HG03108 (cell line): Measurements from ENCODE around the gene TRAF7.

Experiments
- ATAC-seq: cut with Tn5 transposase; IDR thresholded peaks from one replicate; pipeline ENCODE4 v1.9.1; 2021; ENCODE audit warnings: moderate library complexity; ENCODE audit not compliant: unreplicated experiment

TRAF7 gene

DNA sequence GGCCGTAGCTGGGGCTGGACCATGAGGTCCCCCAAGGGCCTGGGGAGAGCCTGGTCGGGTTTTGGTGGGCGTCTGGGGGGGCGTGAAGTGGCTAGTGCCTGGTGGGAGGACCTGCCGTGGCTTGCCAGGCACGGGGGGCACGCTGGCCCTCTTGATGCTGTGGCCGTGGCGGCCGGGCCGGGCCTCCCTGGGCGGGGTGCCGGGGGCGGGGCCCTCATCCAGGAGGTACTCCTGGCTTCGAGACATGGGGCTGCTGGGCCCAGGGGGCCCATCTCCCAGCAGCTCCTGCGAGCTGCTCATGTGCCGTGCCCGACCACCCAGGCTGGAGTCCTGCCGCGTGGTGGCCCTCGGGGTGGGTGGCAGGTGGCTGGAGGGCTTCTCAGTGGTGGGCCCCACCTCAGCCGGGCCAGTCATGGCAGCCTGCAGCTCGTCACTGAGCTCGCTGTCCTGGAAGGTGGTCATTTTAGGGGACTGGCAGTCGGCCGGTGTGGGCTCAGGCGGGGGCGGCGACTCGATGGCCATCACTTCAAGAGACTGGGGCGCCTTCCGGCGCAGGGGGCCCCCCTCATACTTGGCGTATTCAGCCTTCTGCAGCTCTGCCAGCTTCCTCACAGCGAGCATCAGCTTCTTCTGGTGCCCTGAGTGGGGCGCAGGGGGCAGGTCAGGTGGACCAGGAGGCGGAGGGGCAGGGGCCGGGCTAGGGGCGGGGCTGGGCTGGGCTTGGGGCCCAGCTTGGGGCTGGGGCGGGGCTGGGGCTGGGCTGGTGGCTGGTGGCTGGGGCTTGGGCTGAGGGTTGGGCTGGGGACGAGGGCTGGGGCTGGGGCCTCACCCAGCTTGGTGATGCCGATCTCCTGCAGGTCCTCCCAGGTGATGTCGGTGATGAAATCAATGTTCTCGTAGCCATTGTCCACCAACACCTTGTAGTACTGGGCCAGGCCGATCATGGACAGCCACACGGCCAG is 25.7 kb downstream of the TRAF7 start:
- ATAC-seq, result no peak

DNA sequence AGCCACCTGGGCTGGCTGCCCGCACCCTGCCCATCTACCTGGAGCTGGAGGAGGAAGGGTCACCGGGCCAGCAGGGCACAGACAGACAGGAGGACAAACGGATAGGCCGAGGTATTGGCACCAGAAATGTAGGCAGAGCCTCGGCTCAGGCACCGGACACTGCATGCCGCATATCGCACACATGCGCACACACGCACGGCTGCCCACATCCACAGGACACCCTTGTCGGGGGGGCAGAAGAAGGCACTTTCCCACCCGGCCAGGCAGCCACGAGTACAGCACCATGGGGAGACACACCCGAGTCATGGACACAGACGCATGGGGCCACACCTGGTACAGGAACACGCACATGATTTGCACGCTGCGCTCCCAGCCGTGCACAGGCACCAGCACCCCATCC is 26.4 kb downstream of the TRAF7 start:
- no peak for ATAC-seq

DNA sequence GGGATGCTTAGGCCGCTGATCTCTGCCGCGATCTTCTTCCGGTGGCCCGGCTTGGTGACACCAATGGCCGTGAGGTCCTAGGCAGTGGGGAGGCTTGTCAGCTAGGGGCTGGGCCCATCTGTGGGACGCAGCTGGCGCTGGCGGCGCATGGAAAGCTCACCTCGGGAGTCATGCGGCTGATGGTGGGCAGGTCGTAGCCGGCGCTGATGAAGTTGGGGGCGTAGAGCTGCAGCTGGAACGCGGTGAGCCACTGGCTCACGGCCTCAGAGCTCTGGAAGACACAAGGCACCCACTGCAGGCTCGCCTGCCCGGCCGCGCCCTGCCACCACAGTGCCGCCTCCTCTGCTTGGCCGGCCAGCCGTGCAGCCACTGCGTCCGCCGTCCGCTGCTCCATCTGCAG is 28.1 kb downstream of the TRAF7 start:
- ATAC-seq, result no peak

DNA sequence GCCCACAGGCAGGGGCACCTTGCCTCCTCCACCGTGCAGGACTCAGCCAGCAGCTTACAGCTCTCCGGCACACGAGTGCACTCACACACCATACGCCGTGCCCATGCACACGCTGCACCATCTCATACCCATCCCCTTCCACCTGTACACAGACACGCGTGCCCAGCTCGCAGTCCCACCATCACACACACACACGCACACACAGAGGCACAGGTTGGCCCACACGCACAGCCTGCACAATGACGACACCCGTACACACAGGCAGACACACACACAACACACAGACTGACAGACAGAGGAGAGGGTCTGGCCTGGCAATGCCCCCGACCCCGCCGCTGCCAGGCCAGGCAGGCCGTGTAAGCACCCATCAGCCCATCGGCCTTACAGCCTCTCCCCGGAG is 28.8 kb downstream of the TRAF7 start:
- ATAC-seq, result no peak

DNA sequence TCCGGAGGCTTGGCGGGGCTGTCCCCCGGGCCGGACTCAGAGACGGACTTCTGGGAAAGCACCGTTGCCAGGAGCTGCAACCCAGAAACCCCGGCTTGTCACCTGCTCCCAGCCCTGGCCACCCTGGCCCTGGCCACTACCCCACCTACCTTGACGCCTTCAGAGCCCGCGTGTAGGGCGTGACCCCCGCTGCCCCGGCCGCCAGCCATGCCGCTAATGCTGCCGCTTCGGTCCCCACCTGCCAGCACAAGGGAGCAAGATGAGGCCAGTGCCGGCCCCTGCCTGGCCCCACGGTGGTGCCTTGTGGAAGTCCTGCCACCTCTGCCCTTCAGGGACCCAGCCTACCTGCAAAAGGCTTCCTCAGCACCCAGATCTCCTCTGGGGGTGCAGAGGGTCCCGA is 29.4 kb downstream of the TRAF7 start:
- ATAC-seq, result no peak

DNA sequence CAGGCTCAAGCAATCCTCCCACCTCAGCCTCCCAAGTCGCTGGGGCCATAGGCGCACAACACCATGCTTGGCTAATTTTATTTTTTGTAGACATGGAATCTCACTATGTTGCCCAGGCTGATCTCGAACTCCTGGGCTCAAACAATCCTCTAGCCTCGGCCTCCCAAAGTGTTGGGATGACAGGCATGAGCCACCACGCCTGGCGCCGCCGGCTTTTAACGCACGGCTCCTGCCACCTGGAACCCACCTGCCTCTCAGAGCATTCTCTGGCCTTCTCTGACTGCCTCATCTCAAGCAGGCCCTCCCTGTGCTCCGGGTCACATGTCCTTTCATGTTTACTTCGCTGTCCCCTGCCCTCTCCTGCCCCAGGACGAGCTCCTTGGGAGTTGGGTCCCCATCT is 30.5 kb downstream of the TRAF7 start:
- ATAC-seq, result no peak

DNA sequence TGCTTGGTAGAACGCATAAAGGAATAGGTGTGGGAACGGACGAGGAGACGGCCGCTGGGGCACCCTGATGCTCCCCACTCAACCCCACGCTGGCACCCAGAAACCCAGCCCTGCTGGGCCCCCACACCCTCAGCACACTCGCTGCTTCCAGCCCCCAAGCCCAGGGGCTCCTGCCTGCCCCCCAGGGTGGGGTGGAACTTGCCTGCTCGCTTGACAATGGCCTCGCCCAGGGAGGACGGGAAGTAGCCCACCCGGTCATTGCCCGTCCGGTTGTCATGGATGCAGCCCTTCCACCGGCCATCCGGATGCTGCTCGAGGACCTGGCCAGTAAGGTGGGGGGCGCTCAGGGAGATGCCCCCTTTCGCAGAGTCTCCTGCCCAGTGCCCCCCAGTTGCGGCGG is 30.9 kb downstream of the TRAF7 start:
- ATAC-seq, result no peak

DNA sequence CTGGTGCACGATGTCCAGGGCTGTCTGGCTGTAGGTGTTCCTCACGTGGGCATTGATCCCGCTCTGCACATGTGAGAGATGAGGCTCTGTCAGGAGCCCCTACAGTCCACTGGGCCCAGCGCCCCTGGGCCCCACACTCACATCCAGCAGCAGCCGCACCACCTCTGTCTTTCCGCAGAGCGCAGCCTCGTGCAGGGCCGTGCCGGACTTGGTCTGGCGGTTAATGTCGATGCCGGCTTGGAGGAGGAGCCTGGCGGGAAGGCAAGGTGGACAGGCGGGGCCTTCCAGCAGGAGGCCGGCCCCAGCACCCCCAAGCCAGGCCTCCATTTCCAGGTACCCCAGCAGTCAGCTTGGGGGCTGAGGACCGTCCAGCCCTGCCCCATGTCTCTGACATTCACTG is 31.6 kb downstream of the TRAF7 start:
- ATAC-seq, result no peak

DNA sequence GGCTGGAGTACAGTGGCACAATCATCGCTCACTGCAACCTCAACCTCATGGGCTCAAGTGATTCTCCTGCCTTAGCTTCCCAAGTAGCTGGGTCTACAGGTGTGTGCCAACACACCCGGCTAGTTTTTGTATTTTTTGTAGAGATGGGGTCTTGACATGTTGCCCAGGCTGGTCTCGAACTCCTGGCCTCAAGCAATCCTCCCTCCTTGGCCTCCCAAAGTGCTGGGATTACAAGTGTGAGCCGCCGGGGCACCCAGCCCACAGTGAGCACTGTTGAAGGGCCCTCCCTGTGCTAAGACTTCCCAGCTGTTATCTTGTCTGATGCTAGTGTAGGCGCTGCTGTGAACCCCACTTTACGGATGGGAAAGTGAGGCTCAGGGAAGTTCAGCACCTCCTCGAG is 32.8 kb downstream of the TRAF7 start:
- no peak for ATAC-seq

DNA sequence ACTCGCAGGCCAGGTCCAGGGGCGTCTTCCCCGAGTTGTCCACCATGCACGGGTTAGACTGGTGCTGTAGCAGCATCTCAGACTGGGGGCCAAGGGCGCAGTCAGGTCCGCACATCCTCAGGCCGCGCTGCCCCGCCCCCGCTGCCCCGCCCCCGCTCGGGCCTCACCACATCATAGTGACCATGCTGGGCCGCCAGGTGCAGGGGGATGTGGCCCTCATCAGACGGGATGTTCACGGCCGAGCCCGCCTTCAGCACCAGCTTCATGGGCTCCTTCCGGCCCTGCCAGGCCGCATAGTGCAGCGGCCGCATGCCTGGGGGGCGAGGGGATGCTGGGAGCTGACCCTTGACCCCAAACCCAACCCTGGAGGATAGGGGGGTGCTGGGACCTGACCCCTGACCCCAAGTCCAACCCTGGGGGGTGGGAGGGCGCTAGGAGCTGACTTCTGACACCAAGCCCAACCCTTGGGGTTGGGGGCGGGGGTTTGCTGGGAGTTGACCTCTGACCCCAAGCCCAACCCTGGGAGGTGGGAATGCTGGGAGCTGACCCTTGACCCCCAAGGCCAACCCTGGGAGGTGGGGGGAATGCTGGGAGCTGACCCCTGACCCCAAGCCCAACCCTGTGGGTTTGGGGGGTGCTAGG is 33.8 kb downstream of the TRAF7 start:
- no peak for ATAC-seq

DNA sequence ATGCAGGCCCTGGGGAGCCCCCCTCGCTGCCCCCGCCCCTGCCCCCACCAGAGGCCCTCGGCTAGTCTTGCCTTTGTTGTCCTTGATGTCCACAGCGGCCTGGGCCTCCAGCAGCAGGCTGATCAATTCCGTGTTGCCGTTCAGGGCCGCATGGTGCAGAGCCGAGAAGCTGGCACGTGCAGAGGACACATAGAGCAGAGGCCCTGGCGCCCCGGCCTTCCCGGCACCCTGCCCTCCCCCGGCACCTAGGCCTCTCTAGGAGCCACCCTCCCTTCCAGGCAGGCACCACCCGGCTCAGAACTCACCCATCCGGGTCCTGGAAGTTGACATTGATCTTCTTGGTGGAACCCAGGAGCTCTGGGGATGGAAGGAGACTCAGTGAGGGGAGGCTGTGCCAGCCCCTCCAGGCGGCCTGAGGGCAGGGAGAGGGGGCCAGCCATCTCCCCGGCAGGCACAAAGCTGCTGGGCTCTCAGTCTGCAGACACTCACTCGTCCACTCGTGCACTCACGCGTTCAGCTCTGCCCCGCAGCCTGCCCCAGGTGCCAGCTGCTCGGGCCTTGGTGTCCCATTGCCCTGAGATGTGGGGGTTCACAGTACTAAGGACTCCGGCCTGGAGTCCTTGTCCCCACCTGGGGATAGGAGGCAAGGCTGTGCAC is 34.5 kb downstream of the TRAF7 start:
- no peak for ATAC-seq

DNA sequence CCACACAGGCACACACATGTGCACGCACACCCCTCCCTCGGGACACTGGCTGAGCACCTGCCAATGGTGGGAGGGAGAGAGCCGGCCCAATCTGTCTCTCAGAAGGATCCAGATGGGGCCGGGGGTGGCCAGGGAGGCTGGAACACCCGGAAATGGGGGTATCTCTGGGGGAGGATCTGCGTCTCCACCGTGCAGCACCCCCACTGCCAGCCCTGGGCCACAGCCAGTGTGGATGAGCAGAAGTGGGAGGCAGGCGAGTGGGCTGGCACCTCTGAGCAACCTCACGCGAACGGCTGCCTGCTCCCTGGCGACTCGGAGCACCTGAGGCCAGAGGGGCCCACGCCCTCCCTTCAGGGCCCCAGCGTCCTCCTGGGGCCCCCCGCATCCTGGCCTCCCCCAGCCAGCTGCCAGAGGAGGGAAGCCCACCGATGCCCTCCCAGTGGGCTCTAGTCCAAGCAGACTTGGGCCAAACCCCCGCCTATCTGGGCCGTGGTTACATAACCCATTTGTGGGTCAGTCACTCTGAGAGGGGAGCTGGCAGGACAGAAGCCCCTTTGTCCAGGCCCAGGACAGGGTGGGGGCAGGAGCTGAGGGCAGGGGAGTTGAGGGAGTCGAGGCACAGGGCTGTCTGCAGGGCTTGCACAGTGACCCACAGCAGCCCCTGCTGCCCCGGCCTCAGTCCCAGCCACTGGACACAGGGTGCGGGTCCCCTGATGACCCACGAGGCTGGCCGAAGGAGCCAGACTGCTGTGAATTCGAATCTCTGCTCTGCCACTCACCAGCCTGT is 35.3 kb downstream of the TRAF7 start:
- no peak for ATAC-seq

DNA sequence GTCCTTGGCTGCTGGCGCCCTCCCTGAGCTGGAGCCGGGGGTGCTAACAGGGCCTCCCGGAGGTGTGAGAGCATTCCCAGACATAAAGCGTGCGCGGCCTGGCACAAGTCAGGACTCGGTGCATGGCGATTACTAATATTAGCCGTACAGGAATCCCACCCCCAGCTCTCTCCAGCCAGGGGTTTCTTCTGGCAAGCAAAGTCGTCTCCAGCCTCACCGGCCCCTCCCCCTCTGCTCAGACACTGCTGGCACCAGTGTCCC is 35.8 kb downstream of the TRAF7 start:
- ATAC-seq, result no peak

DNA sequence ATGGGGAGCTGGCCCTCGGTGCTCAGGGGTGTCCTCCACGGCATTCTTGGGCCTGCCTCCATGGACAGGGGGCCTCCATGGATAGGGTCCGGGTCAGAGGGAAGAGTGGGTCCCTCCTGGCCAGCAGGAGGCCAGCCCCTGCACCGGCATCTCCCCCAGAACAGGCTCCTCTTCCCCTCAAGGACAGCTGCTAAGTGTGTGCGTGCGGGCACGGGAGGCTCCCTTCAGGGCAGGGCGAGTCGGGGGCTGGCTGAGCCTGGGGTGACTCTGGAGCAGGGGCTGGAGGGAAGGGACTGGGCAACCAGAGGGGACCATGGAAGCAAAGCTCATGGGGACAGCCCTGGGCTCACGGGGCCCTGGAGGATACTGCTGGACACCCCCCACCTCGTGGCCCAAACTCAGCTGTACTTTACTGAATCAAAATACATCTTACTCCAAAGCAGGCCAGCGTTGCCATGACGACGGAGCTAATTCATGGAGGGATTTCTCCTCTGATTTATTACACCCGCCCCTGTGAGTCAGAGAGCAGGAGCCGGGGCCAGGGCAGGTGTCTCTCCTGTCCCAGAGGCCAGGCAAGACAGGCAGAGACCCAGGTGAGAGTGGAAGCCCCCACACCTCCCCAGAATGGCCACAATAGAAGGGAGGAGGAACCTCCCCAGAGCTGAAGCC is 38.7 kb downstream of the TRAF7 start:
- ATAC-seq, result no peak

DNA sequence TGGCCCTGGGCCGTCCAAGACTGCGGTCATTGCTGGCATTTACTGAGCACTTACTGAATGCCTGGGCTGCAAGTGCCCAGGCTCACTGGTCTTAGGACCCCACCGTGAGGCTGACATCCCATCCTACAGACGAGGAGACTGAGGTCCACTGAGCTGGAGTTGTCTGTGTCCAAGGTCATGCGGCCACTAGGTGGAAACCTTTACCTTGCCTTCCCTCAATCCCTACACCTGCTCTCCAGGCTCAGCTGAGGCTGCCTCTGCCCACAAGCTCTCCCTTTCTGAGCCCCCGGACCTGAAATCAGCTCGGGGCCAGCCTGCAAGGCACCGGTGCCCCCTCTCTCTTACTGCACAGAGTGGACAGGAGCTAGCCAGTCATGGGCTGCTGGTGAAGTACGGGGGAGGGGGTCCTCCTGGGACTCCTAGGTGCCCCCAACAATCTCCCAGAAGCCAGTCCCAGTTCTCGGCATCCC is 39.3 kb downstream of the TRAF7 start:
- no peak for ATAC-seq

DNA sequence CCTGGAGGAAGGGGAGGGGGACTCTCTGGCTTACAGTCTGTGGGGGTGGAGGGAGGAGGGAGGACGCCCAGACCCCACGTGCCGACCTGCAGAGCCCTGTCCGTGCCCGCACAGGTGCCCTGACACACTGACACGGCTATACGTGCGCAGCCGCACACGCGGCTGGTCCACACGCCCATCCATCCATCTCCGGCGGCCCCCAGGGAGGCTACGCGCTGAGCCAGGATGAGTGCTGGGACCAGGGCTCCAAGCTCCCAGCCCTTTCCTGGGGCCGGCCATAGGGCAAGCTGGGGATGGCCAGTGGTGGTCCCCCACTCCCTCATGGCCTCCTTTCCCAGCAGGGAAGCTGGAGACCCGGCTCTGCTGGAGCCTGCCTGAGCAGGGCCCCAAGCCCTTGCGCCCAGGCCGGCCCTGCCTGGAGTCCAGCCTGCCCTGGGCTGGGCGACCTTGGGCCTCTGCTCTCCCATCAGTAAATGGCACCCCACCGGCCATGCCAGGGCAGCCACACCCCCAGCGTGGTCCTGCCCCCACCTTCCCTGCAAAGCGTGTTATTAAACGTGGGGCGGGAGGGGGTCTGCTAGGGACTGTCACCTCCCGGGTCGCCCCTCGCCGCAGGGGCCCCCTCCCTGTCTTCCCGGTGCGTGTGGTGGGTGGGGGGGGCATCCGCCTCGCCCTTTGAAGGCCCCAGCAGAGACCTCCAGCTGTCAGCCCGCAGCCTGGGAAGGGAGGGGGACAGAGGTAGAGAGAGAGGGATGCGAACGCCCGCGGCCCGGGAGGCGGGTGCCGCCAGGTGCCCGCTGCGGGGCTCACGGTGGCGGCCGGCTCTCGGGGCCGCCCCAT is 40.0 kb downstream of the TRAF7 start:
- no peak for ATAC-seq

DNA sequence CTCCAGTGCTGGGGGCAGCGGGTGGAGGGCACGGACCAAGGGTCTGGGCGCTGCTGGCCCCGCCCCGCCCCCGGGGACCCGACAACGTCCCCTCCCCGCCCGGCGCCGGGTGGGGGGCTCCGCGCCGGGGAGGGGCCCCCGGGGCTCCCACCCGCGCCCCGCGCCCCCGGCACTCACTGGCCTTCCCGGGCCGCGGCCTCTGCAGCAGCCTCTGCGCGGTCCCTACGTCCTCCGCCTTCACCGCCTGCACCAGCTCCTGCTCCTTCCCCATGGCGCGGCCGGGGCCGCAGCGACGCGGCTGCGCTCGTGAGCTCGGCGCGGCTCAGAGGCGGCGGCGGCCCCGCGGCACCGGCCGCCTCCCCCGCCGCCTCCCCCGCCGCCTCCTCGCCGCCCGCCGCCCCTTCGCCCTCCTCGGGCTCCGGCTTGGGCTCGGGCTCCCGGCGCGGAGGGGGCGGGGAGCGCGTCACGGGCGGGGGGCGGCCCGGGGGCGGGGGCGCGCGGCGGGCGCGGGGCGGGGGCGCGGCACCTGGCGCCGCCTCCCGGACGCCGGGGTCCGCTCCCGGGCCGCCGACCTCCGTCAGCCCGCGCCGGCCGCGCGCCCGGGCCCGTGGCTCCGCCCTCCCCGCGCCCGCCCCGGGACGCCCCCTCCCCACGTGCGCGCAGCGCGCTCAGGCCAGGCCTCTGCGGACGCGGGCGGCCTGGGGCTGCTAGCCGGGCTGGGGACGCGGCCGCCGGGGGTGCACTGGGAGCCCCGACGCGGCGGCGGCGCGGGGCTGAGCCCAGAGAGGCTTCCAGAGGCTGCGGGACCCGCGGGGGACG is 40.8 kb downstream of the TRAF7 start, which contains the start of gene CASKIN1:
Gene CASKIN1 (minus strand): TSS at position 444 of the 819 bp plus-strand sequence. CDS start 173 bp downstream, at position 271.
- ATAC-seq, result no peak

DNA sequence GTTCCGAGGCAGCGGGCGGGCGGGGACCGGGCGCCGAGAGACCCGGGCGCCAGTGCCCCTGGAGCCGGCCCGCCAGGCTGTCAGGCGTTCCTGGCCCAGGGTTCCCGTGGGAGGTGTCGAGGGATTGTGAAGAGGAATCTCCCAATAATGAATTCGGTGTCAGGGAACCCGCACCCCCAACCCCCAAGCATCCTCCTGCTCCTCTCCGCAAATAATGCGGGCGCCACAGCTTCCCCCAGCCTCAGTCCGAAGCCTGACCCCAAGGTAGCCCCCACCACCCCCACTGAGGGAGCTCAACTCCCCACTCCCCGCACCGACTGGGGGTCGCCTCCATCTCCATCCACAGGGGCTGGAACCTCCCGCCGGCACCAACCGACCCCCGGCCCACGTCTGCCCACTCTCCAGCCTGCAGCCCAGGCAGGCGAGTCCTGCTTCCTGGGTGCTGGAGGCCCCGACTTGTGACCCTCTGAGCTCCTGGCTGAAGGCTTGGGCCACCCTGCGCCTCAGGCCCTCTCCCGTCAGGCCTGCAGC is 41.5 kb downstream of the TRAF7 start:
- ATAC-seq, result no peak

DNA sequence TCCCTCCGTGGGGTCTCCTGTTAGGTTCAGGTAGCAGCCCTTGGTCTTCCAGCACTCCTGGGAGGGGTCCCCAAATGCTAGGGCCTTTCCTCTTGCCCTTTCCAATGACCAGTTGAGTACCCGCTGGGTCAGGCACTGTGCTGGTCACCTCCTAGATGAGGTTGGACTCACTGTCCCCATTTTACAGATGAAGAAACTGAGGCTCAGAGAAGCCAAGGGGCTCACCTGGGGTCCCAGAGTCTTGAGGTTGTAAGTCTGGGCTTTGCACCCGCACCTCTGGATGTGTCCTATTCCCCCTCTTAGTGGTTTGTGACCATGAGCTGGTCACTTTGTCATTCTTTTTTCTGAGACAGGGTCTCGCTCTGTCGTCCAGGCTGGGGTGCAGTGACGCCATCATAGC is 42.2 kb downstream of the TRAF7 start:
- ATAC-seq, result no peak
